SK-N-SH (cell line): ENCODE measurements around the gene EXOG. TPM values are rescaled to one million over a fixed set of nuclear protein-coding genes. Genes with fewer than 3 reads are reported as not detected.

Source experiments
- CTCF ChIA-PET: fragments of 300-600, 350-600 bp; formaldehyde crosslinking; extraction: SDS; loops from one replicate; lab custom pipeline; 2021; lab: Yijun Ruan, JAX
- POLR2A ChIA-PET: fragments of 350-600 bp; sonication (Branson Sonifier 250); formaldehyde crosslinking; extraction: SDS; loops from one replicate; lab custom pipeline; 2020; ENCODE audit warnings: antibody characterized with exemption, inconsistent platforms; lab: Yijun Ruan, JAX
- DNase-seq: peaks from one replicate; pipeline ENCODE4 v3.0.0; 2012
- H2AFZ ChIP-seq: fragments of 200-600 bp; sonication (generic); 2 replicates; pipeline ENCODE4 v1.8.1; 2016; ENCODE audit warnings: antibody characterized with exemption, mild to moderate bottlenecking, low read depth
- H3F3A ChIP-seq: fragments of 200-600 bp; sonication (generic); replicated peaks from 2 replicates; pipeline ENCODE3; 2016; ENCODE audit warnings: antibody characterized with exemption, mild to moderate bottlenecking; ENCODE audit not compliant: insufficient read depth
- H3K27ac ChIP-seq, 2 experiments: fragments of 200-500 bp in 1 of 2; fragments of 200-600 bp in 1 of 2; sonication (Bioruptor generic) in 1 of 2; sonication (generic), shearing (Covaris generic) in 1 of 2; 2 replicates each; pipeline versions ENCODE4 v1.5.1 to v1.6.1; 2014 to 2016; ENCODE audit warnings: low read depth in 2 of 2, inconsistent platforms in 1 of 2, low read length in 1 of 2, mild to moderate bottlenecking in 1 of 2, mixed read lengths in 1 of 2
- H3K27me3 ChIP-seq: fragments of 200-600 bp; sonication (generic), shearing (Covaris generic); 2 replicates; pipeline ENCODE4 v1.6.1; 2016; ENCODE audit warnings: mixed run types; ENCODE audit not compliant: insufficient read depth
- H3K36me3 ChIP-seq, 2 experiments: fragments of 200-500 bp in 1 of 2; fragments of 200-600 bp in 1 of 2; sonication (Bioruptor generic) in 1 of 2; sonication (generic) in 1 of 2; replicated peaks in 1 of 2; 2 replicates each; pipeline versions ENCODE3 to v1.5.1; 2014 to 2016; ENCODE audit warnings: low read length in 1 of 2, mild to moderate bottlenecking in 1 of 2; ENCODE audit not compliant: insufficient read depth in 2 of 2, control insufficient read depth in 1 of 2
- H3K4me1 ChIP-seq, 2 experiments: fragments of 200-500 bp in 1 of 2; fragments of 200-600 bp in 1 of 2; sonication (Bioruptor generic) in 1 of 2; sonication (generic), shearing (Covaris generic) in 1 of 2; 2 replicates each; pipeline versions ENCODE4 v1.5.1 to v1.6.1; 2014 to 2016; ENCODE audit warnings: low read depth in 1 of 2, low read length in 1 of 2, mixed run types in 1 of 2; ENCODE audit not compliant: insufficient read depth in 2 of 2, control insufficient read depth in 1 of 2
- H3K4me2 ChIP-seq: fragments of 200-600 bp; sonication (generic), shearing (Covaris generic); 2 replicates; pipeline ENCODE4 v1.6.1; 2017; ENCODE audit warnings: mixed run types
- H3K4me3 ChIP-seq, 2 experiments: fragments of 200-500 bp in 1 of 2; fragments of 200-600 bp in 1 of 2; sonication (Bioruptor generic) in 1 of 2; sonication (generic), shearing (Covaris generic) in 1 of 2; 2 replicates each; pipeline versions ENCODE4 v1.5.1 to v1.8.1; 2014 to 2016; ENCODE audit warnings: low read depth in 2 of 2, inconsistent platforms in 1 of 2, low read length in 1 of 2, mild to moderate bottlenecking in 1 of 2, mixed read lengths in 1 of 2, moderate library complexity in 1 of 2
- H3K79me2 ChIP-seq: fragments of 200-600 bp; sonication (generic); 2 replicates; pipeline ENCODE4 v1.8.1; 2017; ENCODE audit warnings: mild to moderate bottlenecking; ENCODE audit not compliant: insufficient read depth
- H3K9ac ChIP-seq: fragments of 200-600 bp; sonication (generic); 2 replicates; pipeline ENCODE4 v1.6.1; 2017; ENCODE audit warnings: mixed run types
- H3K9me2 ChIP-seq: fragments of 200-600 bp; sonication (generic); 2 replicates; pipeline ENCODE4 v1.6.1; 2017; ENCODE audit warnings: mixed run types
- H3K9me3 ChIP-seq: fragments of 200-600 bp; sonication (generic); 2 replicates; pipeline ENCODE4 v1.6.1; 2017; ENCODE audit warnings: mixed run types, mild to moderate bottlenecking, moderate library complexity
- H4K20me1 ChIP-seq: fragments of 200-600 bp; sonication (generic); 2 replicates; pipeline ENCODE4 v1.6.1; 2017; ENCODE audit warnings: mild to moderate bottlenecking, mixed run types; ENCODE audit not compliant: insufficient read depth
- ELF1 ChIP-seq: IDR thresholded peaks from 2 replicates; pipeline ENCODE4 v1.4.0; 2012
- FOXM1 ChIP-seq: IDR thresholded peaks from 2 replicates; pipeline ENCODE4 v1.4.0; 2012; ENCODE audit warnings: low read depth, mild to moderate bottlenecking
- GABPA ChIP-seq: IDR thresholded peaks from 2 replicates; pipeline ENCODE4 v1.4.0; 2012; ENCODE audit warnings: low read depth, mild to moderate bottlenecking
- IRF3 ChIP-seq: fragments of 150-350 bp; IDR thresholded peaks from 2 replicates; pipeline ENCODE4 v1.6.1; 2016; ENCODE audit warnings: mild to moderate bottlenecking, low read depth, low read length
- PBX3 ChIP-seq: IDR thresholded peaks from 2 replicates; pipeline ENCODE4; 2012
- RAD21 ChIP-seq: IDR thresholded peaks from 2 replicates; pipeline ENCODE4 v1.6.1; 2012; ENCODE audit warnings: mild to moderate bottlenecking, low read length
- SIN3A ChIP-seq: IDR thresholded peaks from 2 replicates; pipeline ENCODE4 v1.6.1; 2012; ENCODE audit warnings: low read depth, mild to moderate bottlenecking, low read length, moderate library complexity, borderline replicate concordance
- USF1 ChIP-seq: IDR thresholded peaks from 2 replicates; pipeline ENCODE4 v1.4.0; 2012; ENCODE audit warnings: low read depth, borderline replicate concordance
- USF2 ChIP-seq: fragments of 150-350 bp; IDR thresholded peaks from 2 replicates; pipeline ENCODE4 v1.6.1; 2017; ENCODE audit warnings: antibody characterized with exemption, low read length, low read depth, borderline replicate concordance
- ZBTB33 ChIP-seq: IDR thresholded peaks from 2 replicates; pipeline ENCODE4 v1.4.0; 2012; ENCODE audit warnings: low read depth, borderline replicate concordance
- WGBS: methylation state at CpG from one replicate; pipeline ENCODE4 v1.1.6; 2017; ENCODE audit warnings: low lambda C conversion rate; 5-methylcytosine and 5-hydroxymethylcytosine counted together
- polyA plus RNA-seq, 3 experiments: library from polyadenylated mRNA; depleted of rRNA; stranded (reverse); fragments of >200 nt; gene quantifications; 2 replicates each; pipeline ENCODE4 v1.2.3, GENCODE V29; 2012

The EXOG gene
- polyA plus RNA-seq, 1 of the 3 experiments (the other 2 are of a cell fraction), result 6.2 TPM

- no peak for TF ChIP-seq PBX3
These were observed 59.8 kb downstream of the EXOG start (continued) for GRCh38 chr3:38555926-38556325.

GRCh38 chr3:38556640-38557358 is 60.7 kb downstream of the EXOG start:
- Histone ChIP-seq H3K9me2 (no peaks in the 10 kb centered on the region), H3K27ac (no peak overlapping the region), H3K4me2 (no peak overlapping the region), H2AFZ (no peak overlapping the region), H3K4me3 (no peak overlapping the region), H3K4me1 (no peaks in the 10 kb centered on the region; a peak in 1 of 4 replicates), H4K20me1 (no peaks in the 10 kb centered on the region), H3K36me3 (no peaks in the 10 kb centered on the region), H3K9me3 (no peaks in the 10 kb centered on the region), H3K27me3 (no peaks in the 10 kb centered on the region), H3K9ac (no peak overlapping the region), H3F3A (no peaks in the 10 kb centered on the region), H3K79me2 (no peaks in the 10 kb centered on the region)
- ChIA-PET CTCF (interaction anchor here (1.4 to 2.5 kb wide), 3 partner anchors 36 to 99 kb away, joined by 3 to 10 read pairs (median 8); no protein-coding TSS in a partner anchor), POLR2A (no interaction called here)
- WGBS, result 12% methylated on average over 4 of the region's 4 CpGs
- TF ChIP-seq ELF1, result no peak
- TF ChIP-seq USF1, result no peak
- no peak for TF ChIP-seq ZBTB33
- no peak for TF ChIP-seq IRF3
- TF ChIP-seq FOXM1, result no peak
- no peak for DNase-seq

GRCh38 chr3:38558864-38559263 is 62.7 kb downstream of the EXOG start:
- no peaks in the 10 kb centered on the region for H4K20me1 ChIP-seq
- TF ChIP-seq RAD21, result no peak
- TF ChIP-seq ZBTB33, result no peak
- TF ChIP-seq USF2, result no peak
- no peak for TF ChIP-seq SIN3A
- TF ChIP-seq GABPA, result no peak
- H2AFZ ChIP-seq, result no peak overlapping the region
- H3K79me2 ChIP-seq, result no peaks in the 10 kb centered on the region
- no peak for DNase-seq
- WGBS, result 36% methylated on average over 1 of the region's 1 CpG
- no peak overlapping the region for H3K4me3 ChIP-seq
- no peaks in the 10 kb centered on the region for H3K9me3 ChIP-seq
- H3K4me2 ChIP-seq, result no peak overlapping the region
- CTCF ChIA-PET, result interaction anchor here (0.6 to 1.9 kb wide), 4 partner anchors 10 to 97 kb away, joined by 3 to 4 read pairs (median 4); no protein-coding TSS in a partner anchor
- H3K9me2 ChIP-seq, result no peaks in the 10 kb centered on the region
- no peaks in the 10 kb centered on the region for H3F3A ChIP-seq
- no peak overlapping the region for H3K27ac ChIP-seq
- H3K36me3 ChIP-seq, result no peaks in the 10 kb centered on the region
- no peaks in the 10 kb centered on the region; a peak in 1 of 4 replicates for H3K4me1 ChIP-seq
- no peak overlapping the region for H3K9ac ChIP-seq
- POLR2A ChIA-PET, result no interaction called here
- H3K27me3 ChIP-seq, result no peaks in the 10 kb centered on the region
